Common myeloid progenitor, CD34-positive (primary cell): ENCODE measurements around the gene DPYD.

Source experiments
- CTCF ChIA-PET: fragments of 350-600 bp; sonication (Branson Sonifier 250); formaldehyde crosslinking; loops from one replicate; lab custom pipeline; 2021; ENCODE audit warnings: antibody characterized with exemption; lab: Charles Lee
- POLR2A ChIA-PET: fragments of 350-600 bp; sonication (Branson Sonifier 250); formaldehyde crosslinking; loops from one replicate; lab custom pipeline; 2021; ENCODE audit warnings: antibody characterized with exemption; lab: Charles Lee
- DNase-seq, 3 donors: peaks; one replicate each; pipeline versions ENCODE4 v3.0.0 to v3.0.0-alpha.2; 2013
- H3K27ac ChIP-seq, 2 experiments: 1 replicate in 1 of 2; 2 replicates in 1 of 2; pipeline ENCODE4 v1.7.0; 2013; ENCODE audit warnings: inconsistent platforms in 2 of 2, low read length in 2 of 2, mild to moderate bottlenecking in 2 of 2, low read depth in 1 of 2, moderate library complexity in 1 of 2; ENCODE audit not compliant: severe bottlenecking in 2 of 2, insufficient read depth in 1 of 2, poor library complexity in 1 of 2
- H3K27me3 ChIP-seq, 5 experiments: replicated peaks in 2 of 5; 1 replicate in 3 of 5; 2 replicates in 2 of 5; pipeline versions ENCODE4 v1.6.1 to v1.7.0; 2013; ENCODE audit warnings: low read length in 4 of 5, mild to moderate bottlenecking in 2 of 5, moderate library complexity in 2 of 5, inconsistent platforms in 1 of 5; ENCODE audit not compliant: insufficient read depth in 5 of 5, control insufficient read depth in 4 of 5
- H3K36me3 ChIP-seq, 4 experiments: 1 replicate in 2 of 4; 2 replicates in 2 of 4; pipeline versions ENCODE4 v1.6.1 to v1.7.0; 2013; ENCODE audit warnings: low read length in 3 of 4, control low read depth in 1 of 4, mild to moderate bottlenecking in 1 of 4; ENCODE audit not compliant: control insufficient read depth in 4 of 4, insufficient read depth in 4 of 4
- H3K4me1 ChIP-seq, 4 experiments: 1 replicate in 3 of 4; 2 replicates in 1 of 4; pipeline versions ENCODE4 v1.6.1 to v1.7.1; 2013; ENCODE audit warnings: low read length in 3 of 4, mild to moderate bottlenecking in 3 of 4, control low read depth in 1 of 4, inconsistent platforms in 1 of 4, moderate library complexity in 1 of 4; ENCODE audit not compliant: control insufficient read depth in 4 of 4, insufficient read depth in 4 of 4; ENCODE audit errors: control extremely low read depth in 1 of 4
- H3K4me3 ChIP-seq, 7 experiments: 1 replicate in 4 of 7; 2 replicates in 3 of 7; pipeline versions ENCODE4 v1.5.1 to v1.7.0; 2013; ENCODE audit warnings: mild to moderate bottlenecking in 7 of 7, low read length in 6 of 7, moderate library complexity in 6 of 7, inconsistent platforms in 2 of 7, low read depth in 2 of 7, control low read depth in 1 of 7; ENCODE audit not compliant: insufficient read depth in 4 of 7, control insufficient read depth in 1 of 7; ENCODE audit errors: extremely low read depth in 1 of 7
- H3K9me3 ChIP-seq, 5 experiments: 1 replicate in 4 of 5; 2 replicates in 1 of 5; pipeline versions ENCODE4 v1.6.1 to v1.7.1; 2013; ENCODE audit warnings: low read length in 4 of 5, mild to moderate bottlenecking in 2 of 5, inconsistent platforms in 1 of 5, low read depth in 1 of 5, moderate library complexity in 1 of 5; ENCODE audit not compliant: control insufficient read depth in 4 of 5, insufficient read depth in 2 of 5; ENCODE audit errors: control extremely low read depth in 1 of 5
- WGBS: methylation state at CpG from one replicate; pipeline ENCODE4 v1.1.5; 2013; ENCODE audit not compliant: insufficient coverage; 5-methylcytosine and 5-hydroxymethylcytosine counted together

DPYD gene

DNA sequence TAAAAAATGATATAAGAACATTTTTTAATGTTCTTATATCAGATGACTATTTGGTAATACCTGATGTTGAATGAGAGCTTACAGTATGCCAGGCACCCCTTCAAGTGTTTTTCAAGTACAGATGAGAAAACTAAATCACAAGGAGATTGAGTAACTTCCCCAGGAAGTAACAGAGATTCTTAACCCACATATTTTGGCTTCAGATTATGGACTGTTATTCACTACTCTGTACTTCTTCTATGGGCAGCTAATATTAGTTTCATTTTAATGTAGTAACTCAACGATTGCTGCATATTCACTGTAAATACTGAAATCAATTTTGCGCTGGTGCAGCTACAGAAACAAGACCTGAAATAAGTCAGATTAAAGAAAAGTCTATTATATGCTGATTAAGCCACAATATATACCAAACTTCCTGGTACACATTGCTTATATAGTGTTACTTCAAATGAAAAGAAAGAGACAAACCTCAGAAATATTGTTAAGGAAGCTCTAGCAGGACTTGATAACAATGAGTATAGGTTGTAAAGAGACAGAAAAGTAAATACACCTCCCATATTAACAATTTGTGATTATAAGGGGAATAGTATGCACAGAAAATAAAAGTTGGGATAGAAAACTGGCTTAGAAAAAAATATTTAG, 19.7 kb downstream of the DPYD start:
- Histone ChIP-seq H3K27me3 (no peaks in the 10 kb centered on the region), H3K27ac (no peak overlapping the region), H3K4me1 (peaks cover 0 to 13% (median 6%) of the 10 kb centered on the region in 4 experiments), H3K36me3 (peaks cover 2 to 8% (median 6%) of the 10 kb centered on the region in 4 experiments), H3K9me3 (peaks cover 2 to 19% (median 10%) of the 10 kb centered on the region in 5 experiments), H3K4me3 (peak overlapping the region in 3 of 7 experiments; percentile 12 to 15 (median 13))
- peak in 2 of 3 donors; percentile 57 to 67 for DNase-seq
- CTCF ChIA-PET: interaction anchor here (1.0 kb wide), 1 partner anchor 10 kb away, joined by 3 read pairs; no protein-coding TSS in a partner anchor
- no CpG with 5 or more reads among the region's 2 CpGs for WGBS
- POLR2A ChIA-PET: no interaction called here

DNA sequence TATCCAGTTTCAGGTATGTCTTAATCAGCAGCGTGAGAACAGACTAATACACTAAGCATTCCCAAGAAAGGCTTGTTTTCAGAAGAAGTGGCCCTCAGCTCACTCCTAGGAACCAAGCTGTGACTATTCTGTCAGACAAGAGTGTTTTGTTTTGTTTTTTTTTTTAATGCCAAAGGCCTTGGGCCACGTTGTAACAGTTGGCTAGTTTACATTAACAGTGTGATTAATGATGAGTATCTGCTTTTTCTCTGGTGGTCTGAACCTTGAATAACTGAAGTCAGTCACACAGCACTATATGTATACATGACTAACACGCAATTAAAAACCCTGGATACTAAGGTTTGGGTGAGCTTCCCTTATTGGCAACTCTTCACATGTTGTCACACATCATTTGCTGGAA, 21.9 kb downstream of the DPYD start:
- Histone ChIP-seq H3K4me1 (peaks cover 0 to 17% (median 8%) of the 10 kb centered on the region in 4 experiments), H3K4me3 (no peak overlapping the region), H3K36me3 (peaks cover 2 to 8% (median 6%) of the 10 kb centered on the region in 4 experiments), H3K27me3 (no peaks in the 10 kb centered on the region), H3K9me3 (peaks cover 2 to 19% (median 10%) of the 10 kb centered on the region in 5 experiments), H3K27ac (no peak overlapping the region)
- CTCF ChIA-PET: no interaction called here
- POLR2A ChIA-PET: no interaction called here
- DNase-seq: no peak
- 100% methylated on average over 1 of the region's 3 CpGs for WGBS

DNA sequence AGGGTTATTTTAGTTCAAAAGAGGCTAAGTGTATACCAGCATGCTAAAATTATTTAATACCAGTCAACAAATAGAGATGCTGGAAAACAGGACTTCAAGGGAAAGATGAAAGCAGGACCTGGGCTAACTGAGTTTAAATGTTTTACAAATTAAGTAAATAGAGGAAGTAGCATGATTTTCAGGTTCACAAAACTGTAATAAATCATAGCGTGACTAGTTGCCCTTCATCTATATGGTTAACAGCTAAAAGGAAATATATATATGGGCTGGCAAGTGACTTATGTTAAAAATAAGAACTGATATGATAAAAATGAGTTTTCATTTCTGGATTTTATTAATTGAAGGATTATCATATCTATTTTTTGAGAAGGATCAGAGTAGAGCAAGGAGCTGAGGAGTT, 25.6 kb downstream of the DPYD start:
- peaks cover 2 to 8% (median 6%) of the 10 kb centered on the region in 4 experiments for H3K36me3 ChIP-seq
- no peaks in the 10 kb centered on the region for H3K27me3 ChIP-seq
- WGBS: no CpG with 5 or more reads among the region's 1 CpG
- no peak overlapping the region for H3K4me3 ChIP-seq
- peaks cover 5 to 19% (median 10%) of the 10 kb centered on the region in 5 experiments for H3K9me3 ChIP-seq
- POLR2A ChIA-PET: no interaction called here
- no peak overlapping the region for H3K27ac ChIP-seq
- peak; percentile 39 to 91 (median 85) for DNase-seq
- peaks cover 0 to 8% (median 3%) of the 10 kb centered on the region in 4 experiments for H3K4me1 ChIP-seq
- CTCF ChIA-PET: interaction anchor here (0.9 kb wide), 1 partner anchor 26 kb away, joined by 3 read pairs; the partner anchor contains the start of gene DPYD

DNA sequence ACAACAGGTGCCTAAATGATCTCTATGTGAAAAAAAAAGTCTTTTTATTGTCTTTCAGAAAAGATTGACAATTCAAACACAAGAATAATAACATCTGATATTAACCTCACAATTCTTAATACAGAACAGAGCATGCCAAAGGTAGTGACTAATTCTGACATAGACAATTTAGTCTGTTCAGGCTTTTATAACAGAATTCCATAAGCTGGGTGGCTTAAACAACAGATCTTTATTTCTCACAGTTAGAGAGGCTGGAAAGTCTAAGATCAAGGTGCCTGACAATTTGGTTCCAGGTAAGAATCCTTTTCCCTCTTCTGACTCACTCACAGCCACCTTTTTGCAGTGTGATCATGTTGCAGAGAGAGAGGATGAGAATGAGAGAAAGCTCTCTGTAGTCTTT, 27.0 kb downstream of the DPYD start:
- peaks cover 0 to 8% (median 3%) of the 10 kb centered on the region in 4 experiments for H3K4me1 ChIP-seq
- peaks cover 4 to 22% (median 10%) of the 10 kb centered on the region in 5 experiments for H3K9me3 ChIP-seq
- POLR2A ChIA-PET: no interaction called here
- no peak for DNase-seq
- no peaks in the 10 kb centered on the region for H3K27me3 ChIP-seq
- CTCF ChIA-PET: interaction anchor here (0.7 kb wide), 1 partner anchor 22 kb away, joined by 3 read pairs; no protein-coding TSS in a partner anchor
- H3K27ac ChIP-seq: no peak overlapping the region
- no peak overlapping the region for H3K4me3 ChIP-seq
- H3K36me3 ChIP-seq: peaks cover 0 to 8% (median 4%) of the 10 kb centered on the region in 4 experiments

DNA sequence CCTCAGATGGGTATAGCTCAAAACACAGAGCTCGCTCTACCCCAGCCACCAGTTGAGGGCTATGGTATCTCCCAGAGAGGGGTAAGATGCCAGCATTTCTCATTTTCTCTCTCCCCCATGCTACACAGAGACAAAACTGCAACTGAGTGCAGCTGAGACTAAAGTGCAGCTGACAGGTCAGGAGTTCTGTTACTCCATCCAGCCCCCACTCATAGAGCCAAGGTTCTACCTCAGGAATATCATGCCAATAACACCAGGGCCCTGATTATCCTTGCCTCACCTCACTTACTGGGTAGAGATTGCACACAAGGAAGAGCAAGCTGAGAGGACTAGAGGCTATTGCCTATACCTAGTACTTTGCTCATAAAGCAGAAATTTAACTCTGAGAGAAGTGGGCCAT, 34.6 kb downstream of the DPYD start:
- Histone ChIP-seq H3K27me3 (no peaks in the 10 kb centered on the region), H3K9me3 (peaks cover 0 to 22% (median 8%) of the 10 kb centered on the region in 5 experiments), H3K4me3 (no peak overlapping the region), H3K27ac (no peak overlapping the region), H3K36me3 (peaks cover 0 to 10% (median 3%) of the 10 kb centered on the region in 4 experiments), H3K4me1 (no peaks in the 10 kb centered on the region)
- ChIA-PET CTCF (interaction anchor here (1.4 kb wide), 1 partner anchor 13 kb away, joined by 3 read pairs; no protein-coding TSS in a partner anchor), POLR2A (no interaction called here)
- no peak for DNase-seq
- WGBS: no CpG with 5 or more reads among the region's 1 CpG

DNA sequence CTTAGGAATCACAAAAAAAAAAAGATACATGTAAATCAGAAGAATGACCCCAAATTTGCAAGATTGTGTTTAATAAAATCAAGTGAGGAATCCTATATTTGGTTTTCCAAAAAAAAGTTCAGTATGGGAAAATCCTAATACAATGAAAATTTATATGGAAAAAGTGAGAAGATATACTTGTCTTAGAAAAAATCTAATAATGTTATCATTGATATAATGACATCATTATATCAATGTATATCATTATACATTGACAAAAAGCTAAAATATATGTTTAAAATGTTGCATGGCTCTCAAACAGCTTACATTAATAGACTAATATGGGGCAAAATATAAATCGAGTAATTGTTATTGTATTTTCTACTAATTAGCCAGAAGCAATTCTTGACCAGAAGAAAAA, 37.0 kb downstream of the DPYD start:
- no peaks in the 10 kb centered on the region for H3K4me1 ChIP-seq
- no peak overlapping the region for H3K27ac ChIP-seq
- no peak for DNase-seq
- ChIA-PET POLR2A (no interaction called here), CTCF (no interaction called here)
- peaks cover 3 to 14% (median 5%) of the 10 kb centered on the region in 4 experiments for H3K36me3 ChIP-seq
- peaks cover 0 to 13% (median 6%) of the 10 kb centered on the region in 5 experiments for H3K9me3 ChIP-seq
- H3K4me3 ChIP-seq: no peak overlapping the region
- H3K27me3 ChIP-seq: no peaks in the 10 kb centered on the region
- WGBS: no CpG with 5 or more reads among the region's 1 CpG

DNA sequence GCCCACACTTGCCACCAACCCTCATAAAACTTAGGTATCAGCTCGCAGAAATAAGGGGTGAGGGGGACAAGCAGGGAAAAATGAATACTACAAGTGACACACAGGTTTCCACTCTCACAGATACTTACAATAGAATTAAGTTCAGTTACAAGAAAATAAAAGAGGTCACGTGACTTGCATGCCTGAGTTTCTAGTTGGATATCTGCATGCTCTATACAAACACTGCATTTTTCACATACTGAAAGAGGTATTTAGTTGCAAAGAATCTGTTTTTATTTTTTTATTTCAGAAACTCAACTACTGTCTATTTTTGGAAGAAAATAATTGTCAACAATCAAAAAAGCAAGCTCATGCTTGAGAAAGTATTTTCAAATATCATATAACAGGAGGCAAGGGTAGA, 43.5 kb downstream of the DPYD start:
- ChIA-PET POLR2A (no interaction called here), CTCF (interaction anchor here (1.7 kb wide), 1 partner anchor 37 kb away, joined by 3 read pairs; no protein-coding TSS in a partner anchor)
- DNase-seq: no peak
- no CpG with 5 or more reads among the region's 2 CpGs for WGBS
- Histone ChIP-seq H3K27me3 (no peaks in the 10 kb centered on the region), H3K4me1 (no peaks in the 10 kb centered on the region), H3K27ac (no peak overlapping the region), H3K9me3 (peaks cover 0 to 1% (median 0%) of the 10 kb centered on the region in 5 experiments), H3K4me3 (no peak overlapping the region), H3K36me3 (peaks cover 3 to 12% (median 6%) of the 10 kb centered on the region in 4 experiments)
